Activated T-cell treated with anti-CD3 and anti-CD28 coated beads, Interleukin-2, amount 50 U/mL, for 4 hours (primary cell): Measurements from ENCODE around the gene IRX5. TPM values are rescaled to one million over a fixed set of nuclear protein-coding genes. Genes with fewer than 3 reads are reported as not detected.

Experiments
- ATAC-seq, 2 donors: fragments of 200-7000 bp; cut with Tn5 transposase; one replicate each; pipeline ENCODE4 v1.10.0; 2021
- DNase-seq: peaks from one replicate; pipeline ENCODE4 v3.0.0-alpha.2; 2020
- H3K27me3 Mint-ChIP-seq: one replicate; pipeline ENCODE4 v1.8.0; 2021; ENCODE audit warnings: low read depth, mixed read lengths
- H3K36me3 Mint-ChIP-seq: one replicate; pipeline ENCODE4 v1.8.0; 2022; ENCODE audit warnings: mixed read lengths; ENCODE audit not compliant: insufficient read depth
- H3K4me1 Mint-ChIP-seq: one replicate; pipeline ENCODE4 v1.8.0; 2021; ENCODE audit warnings: low read depth, mixed read lengths
- H3K4me3 Mint-ChIP-seq: one replicate; pipeline ENCODE4 v1.8.0; 2021; ENCODE audit warnings: mild to moderate bottlenecking, moderate library complexity, mixed read lengths
- H3K9me3 Mint-ChIP-seq: one replicate; pipeline ENCODE4 v1.8.0; 2021; ENCODE audit warnings: mixed read lengths
- total RNA-seq, 3 donors: library from RNA; stranded (reverse); gene quantifications; one replicate each; pipeline ENCODE4 v1.2.1, GENCODE V29; 2021

Gene IRX5
- total RNA-seq, 3 donors from 2014 or later, result not detected

- peaks cover 56% of the 10 kb centered on the region for H3K27me3 Mint-ChIP-seq
- DNase-seq (no peak), ATAC-seq (no peak)
- no peaks in the 10 kb centered on the region for H3K36me3 Mint-ChIP-seq
- peaks cover 6% of the 10 kb centered on the region for H3K9me3 Mint-ChIP-seq
- H3K4me1 Mint-ChIP-seq, result peaks cover 24% of the 10 kb centered on the region
- no peak overlapping the region for H3K4me3 Mint-ChIP-seq
These were observed 4.4 kb upstream of the IRX5 start for GRCh38 chr16:54926166-54926838.

GRCh38 chr16:54927125-54928015 lies 3.3 kb upstream of the IRX5 start:
- H3K27me3 Mint-ChIP-seq, result peaks cover 62% of the 10 kb centered on the region
- peak overlapping the region; percentile 71 for H3K4me3 Mint-ChIP-seq
- DNase-seq, result no peak
- H3K4me1 Mint-ChIP-seq, result peaks cover 29% of the 10 kb centered on the region
- peaks cover 6% of the 10 kb centered on the region for H3K9me3 Mint-ChIP-seq
- no peaks in the 10 kb centered on the region for H3K36me3 Mint-ChIP-seq
- ATAC-seq, result no peak

GRCh38 chr16:54928016-54928356 lies 2.7 kb upstream of the IRX5 start:
- DNase-seq (no peak), ATAC-seq (no peak)
- peaks cover 6% of the 10 kb centered on the region for H3K9me3 Mint-ChIP-seq
- no peaks in the 10 kb centered on the region for H3K36me3 Mint-ChIP-seq
- H3K4me1 Mint-ChIP-seq, result peaks cover 32% of the 10 kb centered on the region
- peak overlapping the region; percentile 71 for H3K4me3 Mint-ChIP-seq
- H3K27me3 Mint-ChIP-seq, result peaks cover 61% of the 10 kb centered on the region

GRCh38 chr16:54928411-54929089 lies 2.1 kb upstream of the IRX5 start:
- Mint-ChIP-seq H3K4me3 (peak overlapping the region; percentile 71), H3K27me3 (peaks cover 60% of the 10 kb centered on the region), H3K36me3 (no peaks in the 10 kb centered on the region), H3K4me1 (peaks cover 32% of the 10 kb centered on the region), H3K9me3 (peaks cover 6% of the 10 kb centered on the region)
- peak; percentile 44 to 45 for ATAC-seq
- DNase-seq, result no peak

- Mint-ChIP-seq H3K4me1 (peaks cover 32% of the 10 kb centered on the region), H3K27me3 (peaks cover 66% of the 10 kb centered on the region), H3K9me3 (peaks cover 6% of the 10 kb centered on the region), H3K4me3 (peak overlapping the region; percentile 77), H3K36me3 (no peaks in the 10 kb centered on the region)
- ATAC-seq, result peak; percentile 92 to 93
- DNase-seq, result peak; percentile 92
These were observed 1.3 kb upstream of the IRX5 start for GRCh38 chr16:54929090-54930004.

GRCh38 chr16:54930869-54931119 lies 129 bp downstream of the IRX5 start:
- Mint-ChIP-seq H3K36me3 (no peaks in the 10 kb centered on the region), H3K4me1 (peaks cover 32% of the 10 kb centered on the region), H3K9me3 (peaks cover 6% of the 10 kb centered on the region), H3K27me3 (peaks cover 74% of the 10 kb centered on the region), H3K4me3 (peak overlapping the region; percentile 77)
- DNase-seq (no peak), ATAC-seq (no peak)

GRCh38 chr16:54931120-54932014 lies 702 bp downstream of the IRX5 start:
- Mint-ChIP-seq H3K9me3 (peaks cover 6% of the 10 kb centered on the region), H3K4me1 (peaks cover 32% of the 10 kb centered on the region), H3K27me3 (peaks cover 73% of the 10 kb centered on the region), H3K36me3 (no peaks in the 10 kb centered on the region), H3K4me3 (peak overlapping the region; percentile 45)
- DNase-seq (no peak), ATAC-seq (no peak)

GRCh38 chr16:54932021-54932660 lies 1.5 kb downstream of the IRX5 start:
- H3K27me3 Mint-ChIP-seq, result peaks cover 73% of the 10 kb centered on the region
- ATAC-seq (no peak), DNase-seq (no peak)
- peak overlapping the region; percentile 45 for H3K4me3 Mint-ChIP-seq
- peaks cover 6% of the 10 kb centered on the region for H3K9me3 Mint-ChIP-seq
- H3K36me3 Mint-ChIP-seq, result no peaks in the 10 kb centered on the region
- H3K4me1 Mint-ChIP-seq, result peaks cover 39% of the 10 kb centered on the region

- no peak overlapping the region for H3K4me3 Mint-ChIP-seq
- H3K27me3 Mint-ChIP-seq, result peaks cover 72% of the 10 kb centered on the region
- no peak for DNase-seq
- H3K9me3 Mint-ChIP-seq, result no peaks in the 10 kb centered on the region
- peaks cover 39% of the 10 kb centered on the region for H3K4me1 Mint-ChIP-seq
- ATAC-seq, result no peak
- no peaks in the 10 kb centered on the region for H3K36me3 Mint-ChIP-seq
These were observed 2.1 kb downstream of the IRX5 start for GRCh38 chr16:54932737-54933254.

GRCh38 chr16:54933281-54934011 lies 2.8 kb downstream of the IRX5 start:
- ATAC-seq (no peak), DNase-seq (no peak)
- H3K9me3 Mint-ChIP-seq, result no peaks in the 10 kb centered on the region
- H3K4me1 Mint-ChIP-seq, result peaks cover 38% of the 10 kb centered on the region
- no peaks in the 10 kb centered on the region for H3K36me3 Mint-ChIP-seq
- H3K27me3 Mint-ChIP-seq, result peaks cover 73% of the 10 kb centered on the region
- no peak overlapping the region for H3K4me3 Mint-ChIP-seq

- DNase-seq, result no peak
- Mint-ChIP-seq H3K4me3 (no peak overlapping the region), H3K9me3 (no peaks in the 10 kb centered on the region), H3K27me3 (peaks cover 78% of the 10 kb centered on the region), H3K36me3 (no peaks in the 10 kb centered on the region), H3K4me1 (peaks cover 32% of the 10 kb centered on the region)
- no peak for ATAC-seq
These were observed 4.0 kb downstream of the IRX5 start for GRCh38 chr16:54934481-54935265.
